BJ (cell line): ENCODE data around the gene TFAM. TPM values are rescaled to one million over a fixed set of nuclear protein-coding genes. Genes with fewer than 3 reads are reported as not detected.

Experiments
- CTCF ChIA-PET: fragments of 350-600 bp; formaldehyde crosslinking; extraction: SDS; loops from one replicate; lab custom pipeline; 2021; ENCODE audit warnings: antibody characterized with exemption, inconsistent platforms; lab: Yijun Ruan, JAX
- POLR2A ChIA-PET: fragments of 300-600 bp; sonication (Branson Sonifier 250); formaldehyde crosslinking; extraction: SDS; loops from one replicate; lab custom pipeline; 2021; ENCODE audit warnings: antibody characterized with exemption; lab: Charles Lee
- DNase-seq: peaks from one replicate; pipeline ENCODE4 v3.0.0-alpha.2; 2011; ENCODE audit warnings: low read depth
- H3K27me3 ChIP-seq: 2 replicates; pipeline ENCODE4 v1.6.0; 2011; ENCODE audit warnings: low read length; ENCODE audit not compliant: control insufficient read depth, insufficient read depth
- H3K36me3 ChIP-seq: 2 replicates; pipeline ENCODE4 v1.5.1; 2011; ENCODE audit warnings: low read length; ENCODE audit not compliant: control insufficient read depth, insufficient read depth
- H3K4me3 ChIP-seq: 2 replicates; pipeline ENCODE4 v1.5.1; 2011; ENCODE audit warnings: low read depth, mild to moderate bottlenecking, control low read depth, low read length
- CTCF ChIP-seq: IDR thresholded peaks from 2 replicates; pipeline ENCODE4 v1.5.1; 2011; ENCODE audit warnings: low read depth, mild to moderate bottlenecking, control low read depth, inconsistent platforms, low read length, moderate library complexity; ENCODE audit not compliant: insufficient read depth
- polyA plus RNA-seq: library from polyadenylated mRNA; depleted of rRNA; stranded (reverse); fragments of >200 nt; gene quantifications from 2 replicates; pipeline ENCODE4 v1.2.3, GENCODE V29; 2011

Gene TFAM
- polyA plus RNA-seq, 1 experiment: 9.0 TPM

- TF ChIP-seq CTCF: no peak
- Histone ChIP-seq H3K27me3 (no peaks in the 10 kb centered on the region), H3K36me3 (no peaks in the 10 kb centered on the region), H3K4me3 (no peak overlapping the region)
- DNase-seq: no peak
- ChIA-PET POLR2A (no interaction called here), CTCF (interaction anchor here (0.6 to 1.6 kb wide), 3 partner anchors 13 to 964 kb away, joined by 3 to 6 read pairs (median 3); no protein-coding TSS in a partner anchor)
These were observed 24.7 kb upstream of the TFAM start for GRCh38 chr10:58360412-58361004.

GRCh38 chr10:58361353-58361752 lies 23.9 kb upstream of the TFAM start:
- CTCF ChIA-PET: interaction anchor here (1.6 kb wide), 1 partner anchor 12 kb away, joined by 6 read pairs; no protein-coding TSS in a partner anchor

GRCh38 chr10:58362027-58362789 lies 23.0 kb upstream of the TFAM start:
- CTCF ChIA-PET: no interaction called here

More at GRCh38 chr10:58361353-58361752, 23.9 kb upstream of the TFAM start:
- no peak for TF ChIP-seq CTCF
- Histone ChIP-seq H3K27me3 (no peaks in the 10 kb centered on the region), H3K36me3 (no peaks in the 10 kb centered on the region), H3K4me3 (no peak overlapping the region)
- POLR2A ChIA-PET: no interaction called here
- no peak for DNase-seq

GRCh38 chr10:58367069-58367468 lies 18.1 kb upstream of the TFAM start:
- POLR2A ChIA-PET: no interaction called here
- Histone ChIP-seq H3K36me3 (no peaks in the 10 kb centered on the region), H3K27me3 (no peaks in the 10 kb centered on the region), H3K4me3 (no peak overlapping the region)
- no peak for TF ChIP-seq CTCF
- CTCF ChIA-PET: interaction anchor here (1.2 kb wide), 1 partner anchor 18 kb away, joined by 7 read pairs; the partner anchor contains the start of gene TFAM
- DNase-seq: no peak

More at GRCh38 chr10:58362027-58362789, 23.0 kb upstream of the TFAM start:
- H3K4me3 ChIP-seq: no peak overlapping the region
- no peak for DNase-seq
- no peak for TF ChIP-seq CTCF
- no peaks in the 10 kb centered on the region for H3K36me3 ChIP-seq
- POLR2A ChIA-PET: no interaction called here
- H3K27me3 ChIP-seq: no peaks in the 10 kb centered on the region

GRCh38 chr10:58371473-58371872 lies 13.7 kb upstream of the TFAM start:
- DNase-seq: no peak
- H3K27me3 ChIP-seq: no peaks in the 10 kb centered on the region
- ChIA-PET POLR2A (no interaction called here), CTCF (interaction anchor here (2.2 kb wide), 1 partner anchor 13 kb away, joined by 6 read pairs; no protein-coding TSS in a partner anchor)
- H3K4me3 ChIP-seq: no peak overlapping the region
- no peak for TF ChIP-seq CTCF
- no peaks in the 10 kb centered on the region for H3K36me3 ChIP-seq
